ENCODE results near the gene TRANK1. TPM values are rescaled to one million over a fixed set of nuclear protein-coding genes. Genes with fewer than 3 reads are reported as not detected.
A peak's percentile ranks its signal among the peaks of the same experiment; 100 is the strongest.

TRANK1 gene
- total and polyA plus RNA-seq, 4 donors, result 2.9 to 40.0 (median 10.2) TPM

GRCh38 chr3:36850743-36851142 is 94.1 kb downstream of the TRANK1 start:
- Histone ChIP-seq H3K9me3 (ENCODE audit: control insufficient read depth in 4 of 4, low read length in 3 of 4) (no peaks in the 10 kb centered on the region), H3K27me3 (ENCODE audit: control insufficient read depth in 4 of 4, insufficient read depth in 4 of 4, low read length in 3 of 4) (no peaks in the 10 kb centered on the region), H3K36me3 (ENCODE audit: control insufficient read depth in 4 of 4, insufficient read depth in 3 of 4, low read depth in 1 of 4, low read length in 3 of 4) (peaks cover 2 to 70% (median 52%) of the 10 kb centered on the region in 4 donors), H3K4me3 (ENCODE audit: low read depth in 1 of 3, low read length in 3 of 3) (no peak overlapping the region), H3K27ac (ENCODE audit: low read depth in 1 of 2, low read length in 2 of 2) (no peak overlapping the region), H3K4me1 (ENCODE audit: control insufficient read depth in 4 of 4, insufficient read depth in 4 of 4, low read length in 3 of 4) (no peaks in the 10 kb centered on the region), H3K9ac (ENCODE audit: low read depth in 1 of 2, low read length in 2 of 2) (no peak overlapping the region)
- no peak for DNase-seq (ENCODE audit: low spot score)
- TF ChIP-seq FOXA2 (IDR thresholded peaks at IDR 0.05), result no peak
- no peak for TF ChIP-seq GABPA (IDR thresholded peaks at IDR 0.05 in 1 of 2, conservative IDR thresholded peaks at IDR 0.05 in 1 of 2)
- TF ChIP-seq, protein P1, sequence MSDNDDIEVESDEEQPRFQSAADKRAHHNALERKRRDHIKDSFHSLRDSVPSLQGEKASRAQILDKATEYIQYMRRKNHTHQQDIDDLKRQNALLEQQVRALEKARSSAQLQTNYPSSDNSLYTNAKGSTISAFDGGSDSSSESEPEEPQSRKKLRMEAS (IDR thresholded peaks at IDR 0.05), result no peak
- no peak for TF ChIP-seq NR2F2 (IDR thresholded peaks at IDR 0.05)
- TF ChIP-seq HNF4G (IDR thresholded peaks at IDR 0.05), result no peak
- no peak for TF ChIP-seq RXRA (IDR thresholded peaks at IDR 0.05)
- TF ChIP-seq ATF3 (IDR thresholded peaks at IDR 0.05), result no peak
- no peak for TF ChIP-seq RAD21 (IDR thresholded peaks at IDR 0.05)
- TF ChIP-seq FOXA1 (IDR thresholded peaks at IDR 0.05), result no peak
- TF ChIP-seq SP1 (IDR thresholded peaks at IDR 0.05), result no peak
- 95% methylated on average over 1 of the region's 1 CpG for WGBS

- TF ChIP-seq YY1 (IDR thresholded peaks at IDR 0.05) (no peak), FOXA2 (IDR thresholded peaks at IDR 0.05) (no peak), EGR1 (IDR thresholded peaks at IDR 0.05; ENCODE audit: low read depth in 2 of 2) (no peak)
- peaks cover 5 to 66% (median 55%) of the 10 kb centered on the region in 4 donors for H3K36me3 ChIP-seq (ENCODE audit: control insufficient read depth in 4 of 4, insufficient read depth in 3 of 4, low read depth in 1 of 4, low read length in 3 of 4)
- no peak overlapping the region for H3K9ac ChIP-seq (ENCODE audit: low read depth in 1 of 2, low read length in 2 of 2)
Measured at GRCh38 chr3:36846406-36846805, 98.4 kb downstream of the TRANK1 start.

DNA sequence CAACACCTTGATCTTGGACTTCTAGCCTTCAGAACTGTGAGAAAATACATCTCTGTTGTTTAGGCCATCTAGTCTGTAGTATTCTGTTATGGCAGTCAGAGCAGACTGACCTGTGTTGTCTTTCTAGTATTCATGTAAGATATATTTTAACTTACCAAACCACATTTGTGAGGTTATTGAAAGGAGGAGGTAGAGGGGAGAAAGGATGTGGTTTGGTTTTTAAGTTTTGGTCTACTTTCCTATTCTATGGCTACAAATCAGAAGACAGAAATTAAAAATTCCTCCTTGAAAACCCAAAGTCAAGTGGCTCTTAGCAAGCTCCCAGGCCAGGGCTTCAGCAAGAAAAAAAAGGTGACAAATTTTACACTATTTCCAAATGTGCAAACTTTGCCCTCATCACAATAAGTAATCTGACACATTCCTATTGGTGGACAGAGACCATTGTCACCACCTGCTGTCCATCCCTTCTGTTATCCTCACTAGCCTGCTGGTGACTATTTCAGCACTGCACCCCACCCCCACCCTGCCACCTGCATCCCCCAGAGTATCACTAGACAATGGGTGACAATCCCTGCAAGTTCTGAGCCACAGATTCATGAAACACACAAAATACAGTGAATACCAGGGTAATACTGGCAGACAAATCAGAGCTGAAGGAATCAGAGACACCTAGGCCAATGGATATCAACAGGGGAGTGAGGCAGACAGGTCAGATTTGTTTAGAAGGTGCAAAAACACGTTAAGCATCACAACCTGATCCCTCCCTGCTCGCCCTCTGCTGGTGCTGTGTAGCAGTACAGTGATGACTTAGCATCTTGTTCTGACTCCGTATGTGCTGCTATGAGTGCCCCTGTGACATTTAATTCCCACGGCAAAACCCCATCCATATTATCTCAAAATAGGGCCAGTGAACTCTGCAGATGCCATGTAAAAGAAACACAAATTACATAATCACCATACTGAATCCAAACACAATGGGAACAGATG is 101.5 kb downstream of the TRANK1 start:
- Histone ChIP-seq H3K4me1 (ENCODE audit: control insufficient read depth in 4 of 4, insufficient read depth in 4 of 4, low read length in 3 of 4) (no peaks in the 10 kb centered on the region), H3K27ac (ENCODE audit: low read depth in 1 of 2, low read length in 2 of 2) (no peak overlapping the region), H3K9ac (ENCODE audit: low read depth in 1 of 2, low read length in 2 of 2) (no peak overlapping the region), H3K27me3 (ENCODE audit: control insufficient read depth in 4 of 4, insufficient read depth in 4 of 4, low read length in 3 of 4) (no peaks in the 10 kb centered on the region), H3K4me3 (ENCODE audit: low read depth in 1 of 3, low read length in 3 of 3) (no peak overlapping the region), H3K36me3 (ENCODE audit: control insufficient read depth in 4 of 4, insufficient read depth in 3 of 4, low read depth in 1 of 4, low read length in 3 of 4) (peaks cover 10 to 72% (median 63%) of the 10 kb centered on the region in 4 donors), H3K9me3 (ENCODE audit: control insufficient read depth in 4 of 4, low read length in 3 of 4) (peaks cover 0 to 8% (median under 1%) of the 10 kb centered on the region in 4 donors)
- DNase-seq (ENCODE audit: low spot score), result no peak
- 80% methylated on average over 4 of the region's 4 CpGs for WGBS
- peak; percentile 20 to 62 for TF ChIP-seq RAD21 (IDR thresholded peaks at IDR 0.05)
- TF ChIP-seq RXRA (IDR thresholded peaks at IDR 0.05), result peak in 1 of 2 donors; percentile 12
- no peak for TF ChIP-seq SP1 (IDR thresholded peaks at IDR 0.05)
- no peak for TF ChIP-seq JUND (IDR thresholded peaks at IDR 0.05)
- TF ChIP-seq FOXA2 (IDR thresholded peaks at IDR 0.05), result no peak
- TF ChIP-seq ATF3 (IDR thresholded peaks at IDR 0.05), result no peak
- TF ChIP-seq HNF4A (conservative IDR thresholded peaks at IDR 0.05), result no peak
- TF ChIP-seq TAF1 (conservative IDR thresholded peaks at IDR 0.05), result no peak
- no peak for TF ChIP-seq FOXA1 (IDR thresholded peaks at IDR 0.05)
- no peak for TF ChIP-seq YY1 (IDR thresholded peaks at IDR 0.05)
- no peak for TF ChIP-seq GABPA (IDR thresholded peaks at IDR 0.05 in 1 of 2, conservative IDR thresholded peaks at IDR 0.05 in 1 of 2)
- TF ChIP-seq, protein P1 (IDR thresholded peaks at IDR 0.05), result no peak
- no peak for TF ChIP-seq HNF4G (IDR thresholded peaks at IDR 0.05)
- TF ChIP-seq, protein P2, sequence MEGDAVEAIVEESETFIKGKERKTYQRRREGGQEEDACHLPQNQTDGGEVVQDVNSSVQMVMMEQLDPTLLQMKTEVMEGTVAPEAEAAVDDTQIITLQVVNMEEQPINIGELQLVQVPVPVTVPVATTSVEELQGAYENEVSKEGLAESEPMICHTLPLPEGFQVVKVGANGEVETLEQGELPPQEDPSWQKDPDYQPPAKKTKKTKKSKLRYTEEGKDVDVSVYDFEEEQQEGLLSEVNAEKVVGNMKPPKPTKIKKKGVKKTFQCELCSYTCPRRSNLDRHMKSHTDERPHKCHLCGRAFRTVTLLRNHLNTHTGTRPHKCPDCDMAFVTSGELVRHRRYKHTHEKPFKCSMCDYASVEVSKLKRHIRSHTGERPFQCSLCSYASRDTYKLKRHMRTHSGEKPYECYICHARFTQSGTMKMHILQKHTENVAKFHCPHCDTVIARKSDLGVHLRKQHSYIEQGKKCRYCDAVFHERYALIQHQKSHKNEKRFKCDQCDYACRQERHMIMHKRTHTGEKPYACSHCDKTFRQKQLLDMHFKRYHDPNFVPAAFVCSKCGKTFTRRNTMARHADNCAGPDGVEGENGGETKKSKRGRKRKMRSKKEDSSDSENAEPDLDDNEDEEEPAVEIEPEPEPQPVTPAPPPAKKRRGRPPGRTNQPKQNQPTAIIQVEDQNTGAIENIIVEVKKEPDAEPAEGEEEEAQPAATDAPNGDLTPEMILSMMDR (IDR thresholded peaks at IDR 0.05; ENCODE audit: low read depth, low read length, missing input control), result peak; percentile 45
- TF ChIP-seq EGR1 (IDR thresholded peaks at IDR 0.05; ENCODE audit: low read depth in 2 of 2), result no peak

More at GRCh38 chr3:36846406-36846805, 98.4 kb downstream of the TRANK1 start:
- Histone ChIP-seq H3K4me1 (ENCODE audit: control insufficient read depth in 4 of 4, insufficient read depth in 4 of 4, low read length in 3 of 4) (no peaks in the 10 kb centered on the region), H3K27ac (ENCODE audit: low read depth in 1 of 2, low read length in 2 of 2) (no peak overlapping the region), H3K4me3 (ENCODE audit: low read depth in 1 of 3, low read length in 3 of 3) (no peak overlapping the region), H3K9me3 (ENCODE audit: control insufficient read depth in 4 of 4, low read length in 3 of 4) (peaks cover 0 to 5% (median 0%) of the 10 kb centered on the region in 4 donors), H3K27me3 (ENCODE audit: control insufficient read depth in 4 of 4, insufficient read depth in 4 of 4, low read length in 3 of 4) (no peaks in the 10 kb centered on the region)
- 97% methylated on average over 1 of the region's 1 CpG for WGBS
- no peak for DNase-seq (ENCODE audit: low spot score)
